ENCODE results near the gene GPATCH4. TPM values are rescaled to one million over a fixed set of nuclear protein-coding genes. Genes with fewer than 3 reads are reported as not detected.
A peak's percentile ranks its signal among the peaks of the same experiment; 100 is the strongest.

The GPATCH4 gene
- total and polyA plus RNA-seq, 12 donors, result 9.3 to 34.5 (median 13.5) TPM

DNA sequence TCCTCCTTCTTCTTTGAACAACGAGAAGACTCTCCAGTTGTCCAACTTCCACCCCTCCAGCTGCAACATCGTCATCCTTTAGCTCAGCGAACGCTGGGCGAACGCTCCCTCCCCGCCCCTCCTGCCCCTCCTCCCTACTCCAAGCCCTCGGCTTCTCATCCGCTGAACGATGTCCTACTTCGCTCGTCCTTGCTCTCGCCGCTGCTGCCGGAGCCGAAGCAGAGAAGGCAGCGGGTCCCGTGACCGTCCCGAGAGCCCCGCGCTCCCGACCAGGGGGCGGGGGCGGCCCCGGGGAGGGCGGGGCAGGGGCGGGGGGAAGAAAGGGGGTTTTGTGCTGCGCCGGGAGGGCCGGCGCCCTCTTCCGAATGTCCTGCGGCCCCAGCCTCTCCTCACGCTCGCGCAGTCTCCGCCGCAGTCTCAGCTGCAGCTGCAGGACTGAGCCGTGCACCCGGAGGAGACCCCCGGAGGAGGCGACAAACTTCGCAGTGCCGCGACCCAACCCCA, 40.5 kb upstream of the GPATCH4 start, which contains the start of gene BCAN:
TSS of gene BCAN (plus strand) at position 357 of the 504 bp plus-strand sequence. CDS start 3,938 bp downstream, outside the sequence.
- Histone ChIP-seq H3K4me3 (peak within 1 kb of the TSS in 9 of 10 donors; percentile 18 to 62 (median 44)), H3K27me3 (peaks cover 6 to 100% (median 88%) of the 10 kb centered on the region in 7 donors), H3K4me1 (peaks cover 6 to 20% (median 15%) of the 10 kb centered on the region in 9 donors), H3K36me3 (no peaks in the 10 kb centered on the region), H3K9me3 (no peaks in the 10 kb centered on the region), H3K27ac (no peak within 1 kb of the TSS)
- intact Hi-C loops (cut with DNase I), result no loop called here
- 1% methylated on average over 40 to 46 of the region's 46 CpGs for WGBS, 2 donors
- ATAC-seq, result peak; percentile 45 to 85 (median 69)
- no peak for TF ChIP-seq CTCF (IDR thresholded peaks at IDR 0.05)
- peak in 1 of 2 donors; percentile 45 for DNase-seq

DNA sequence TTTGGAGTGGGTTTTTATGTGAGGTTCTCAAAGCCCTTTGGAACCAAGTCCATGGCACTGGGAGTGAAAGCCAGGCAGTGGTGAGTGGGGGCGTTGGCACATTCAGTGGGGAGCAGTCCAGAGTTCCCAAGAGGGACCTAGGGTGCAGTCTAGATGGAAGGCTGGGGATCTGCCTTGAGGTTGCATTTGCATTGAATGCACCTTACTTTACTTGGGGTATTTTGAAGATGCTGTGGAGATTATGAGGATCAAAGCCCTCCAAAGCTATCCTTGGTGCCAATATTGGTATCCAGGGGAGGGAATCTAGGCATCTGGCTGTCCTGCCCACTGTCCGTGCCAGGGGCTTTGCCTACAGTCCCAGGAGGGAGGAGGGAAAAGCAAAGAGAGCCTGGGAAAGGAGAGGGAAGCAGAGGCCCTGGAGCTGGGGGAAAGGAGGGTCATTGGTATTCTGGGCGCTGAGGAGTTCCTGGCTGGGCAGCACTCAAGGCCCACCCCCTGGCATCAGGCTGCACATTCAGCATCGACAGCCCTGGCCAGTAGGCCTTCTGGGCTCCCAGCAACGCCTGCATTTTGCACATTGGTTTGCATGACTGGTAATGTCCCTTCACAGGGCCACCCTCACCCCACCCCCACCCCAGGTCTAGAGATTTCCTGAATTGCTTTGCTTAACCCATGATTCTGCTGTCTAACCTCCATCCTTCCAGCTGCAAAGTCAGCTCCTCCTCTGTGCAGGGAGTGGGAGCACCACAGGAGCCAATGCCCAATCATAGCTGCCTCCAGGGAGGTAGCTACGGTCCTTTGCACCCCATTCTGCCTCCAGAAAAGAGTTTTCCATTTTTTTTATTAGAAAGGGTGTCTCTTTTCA, 39.8 kb upstream of the GPATCH4 start:
- H3K9me3 ChIP-seq, result no peaks in the 10 kb centered on the region
- H3K4me3 ChIP-seq, result peak overlapping the region in 8 of 10 donors; percentile 28 to 62 (median 45)
- H3K4me1 ChIP-seq, result peaks cover 6 to 20% (median 15%) of the 10 kb centered on the region in 9 donors
- WGBS, 2 donors, result 35 to 44% methylated on average over 6 of the region's 6 CpGs
- intact Hi-C loops (cut with DNase I), result no loop called here
- TF ChIP-seq CTCF (IDR thresholded peaks at IDR 0.05), result no peak
- H3K27me3 ChIP-seq, result peaks cover 6 to 97% (median 82%) of the 10 kb centered on the region in 7 donors
- DNase-seq (no peak), ATAC-seq (peak in 1 of 8 donors; percentile 18)
- H3K27ac ChIP-seq, result no peak overlapping the region
- no peaks in the 10 kb centered on the region for H3K36me3 ChIP-seq

DNA sequence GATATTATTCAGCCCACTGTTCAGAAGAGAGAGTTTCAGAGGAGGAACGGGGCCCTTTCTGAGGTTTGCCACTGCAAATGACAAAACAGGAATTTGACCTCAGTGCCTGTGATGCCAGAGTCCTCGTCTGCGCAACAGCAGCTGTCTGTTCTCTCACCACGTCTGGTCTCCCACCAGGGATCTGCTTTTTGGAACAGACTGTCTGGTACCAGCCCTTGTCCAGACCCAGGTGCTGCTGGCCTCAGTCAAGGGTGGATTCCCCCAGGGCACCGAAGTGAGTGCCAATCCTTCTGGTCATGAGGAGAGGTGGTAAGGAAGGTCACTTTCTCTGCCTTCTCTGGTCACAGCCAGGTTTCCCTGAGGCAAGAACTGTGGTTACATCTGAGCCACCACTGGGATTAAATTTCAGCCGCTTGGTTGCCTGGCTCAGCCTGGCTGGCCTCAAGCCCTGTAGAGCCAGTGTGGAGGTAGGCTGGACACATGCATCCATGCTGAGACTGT, 38.4 kb upstream of the GPATCH4 start:
- intact Hi-C loops (cut with DNase I), result loop anchor here in 1 of 10 donors (10.0 kb wide), 1 partner anchor 55 kb away; no protein-coding TSS in a partner anchor
- Histone ChIP-seq H3K36me3 (no peaks in the 10 kb centered on the region), H3K27me3 (peaks cover 6 to 96% (median 77%) of the 10 kb centered on the region in 7 donors), H3K27ac (no peak overlapping the region), H3K4me3 (no peak overlapping the region), H3K9me3 (no peaks in the 10 kb centered on the region), H3K4me1 (peaks cover 6 to 20% (median 15%) of the 10 kb centered on the region in 9 donors)
- WGBS, 2 donors, result 61 to 62% methylated on average over 6 of the region's 6 CpGs
- ATAC-seq, result no peak
- DNase-seq, result no peak
- TF ChIP-seq CTCF (IDR thresholded peaks at IDR 0.05), result no peak

- WGBS, 2 donors, result 55% methylated on average over 8 of the region's 8 CpGs
- Histone ChIP-seq H3K4me1 (peaks cover 6 to 20% (median 15%) of the 10 kb centered on the region in 9 donors), H3K9me3 (no peaks in the 10 kb centered on the region), H3K36me3 (no peaks in the 10 kb centered on the region), H3K27ac (no peak overlapping the region), H3K27me3 (peaks cover 6 to 95% (median 82%) of the 10 kb centered on the region in 7 donors), H3K4me3 (no peak overlapping the region)
- ATAC-seq (no peak), DNase-seq (no peak)
- intact Hi-C loops (cut with DNase I), result loop anchor here in 1 of 10 donors (10.0 kb wide), 1 partner anchor 56 kb away; no protein-coding TSS in a partner anchor
- TF ChIP-seq CTCF (IDR thresholded peaks at IDR 0.05), result no peak
These were observed 37.1 kb upstream of the GPATCH4 start for GRCh38 chr1:156638189-156638985.
